Measurements from ENCODE around the gene CADPS. TPM values are rescaled to one million over a fixed set of nuclear protein-coding genes. Genes with fewer than 3 reads are reported as not detected.
A peak's percentile ranks its signal among the peaks of the same experiment; 100 is the strongest.

Gene CADPS
- total RNA-seq, 2 donors from 2014 or later, result 11.7 to 20.8 TPM

DNA sequence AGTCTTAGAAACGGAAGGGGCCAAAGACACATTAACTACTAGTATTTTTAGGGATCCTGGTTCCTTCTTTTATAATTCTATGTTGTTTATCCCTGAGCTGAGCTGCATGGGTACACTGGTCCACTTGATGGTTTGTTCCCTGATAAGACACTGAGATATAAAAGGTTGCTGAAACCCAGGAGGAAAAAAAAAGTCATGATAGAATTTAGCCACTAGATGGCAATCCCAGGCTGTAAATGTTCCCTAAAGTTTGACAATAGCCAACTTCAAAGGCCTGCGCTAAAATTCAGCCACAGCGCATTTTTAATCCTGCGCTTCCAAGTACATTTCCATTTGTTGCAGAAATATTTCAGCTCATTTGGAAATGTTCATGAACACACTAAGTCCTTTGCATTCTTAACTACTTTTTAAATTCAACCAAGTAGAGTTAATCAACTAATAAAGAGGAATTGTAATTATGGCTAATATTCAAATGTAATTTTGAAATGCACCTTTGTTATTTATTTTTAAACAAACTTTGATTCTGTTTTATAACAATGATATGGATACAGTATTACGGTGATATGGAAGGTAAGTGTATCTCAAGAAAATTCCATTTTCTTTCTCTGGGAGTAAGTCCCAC, 252.6 kb downstream of the CADPS start:
- TF ChIP-seq, protein P1, sequence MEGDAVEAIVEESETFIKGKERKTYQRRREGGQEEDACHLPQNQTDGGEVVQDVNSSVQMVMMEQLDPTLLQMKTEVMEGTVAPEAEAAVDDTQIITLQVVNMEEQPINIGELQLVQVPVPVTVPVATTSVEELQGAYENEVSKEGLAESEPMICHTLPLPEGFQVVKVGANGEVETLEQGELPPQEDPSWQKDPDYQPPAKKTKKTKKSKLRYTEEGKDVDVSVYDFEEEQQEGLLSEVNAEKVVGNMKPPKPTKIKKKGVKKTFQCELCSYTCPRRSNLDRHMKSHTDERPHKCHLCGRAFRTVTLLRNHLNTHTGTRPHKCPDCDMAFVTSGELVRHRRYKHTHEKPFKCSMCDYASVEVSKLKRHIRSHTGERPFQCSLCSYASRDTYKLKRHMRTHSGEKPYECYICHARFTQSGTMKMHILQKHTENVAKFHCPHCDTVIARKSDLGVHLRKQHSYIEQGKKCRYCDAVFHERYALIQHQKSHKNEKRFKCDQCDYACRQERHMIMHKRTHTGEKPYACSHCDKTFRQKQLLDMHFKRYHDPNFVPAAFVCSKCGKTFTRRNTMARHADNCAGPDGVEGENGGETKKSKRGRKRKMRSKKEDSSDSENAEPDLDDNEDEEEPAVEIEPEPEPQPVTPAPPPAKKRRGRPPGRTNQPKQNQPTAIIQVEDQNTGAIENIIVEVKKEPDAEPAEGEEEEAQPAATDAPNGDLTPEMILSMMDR (conservative IDR thresholded peaks at IDR 0.05), result peak; percentile 84
- H3K27me3 Mint-ChIP-seq (ENCODE audit: insufficient read depth), result no peaks in the 10 kb centered on the region
- WGBS, 2 experiments (ENCODE audit: insufficient coverage in 1 of 2, insufficient read length in 1 of 2), result 54 to 60% methylated on average over 3 to 5 of the region's 5 CpGs
- H3K36me3 ChIP-seq (ENCODE audit: control insufficient read depth, insufficient read depth, low read length), result no peaks in the 10 kb centered on the region
- H3K4me3 Mint-ChIP-seq, result no peak overlapping the region
- H3K4me3 ChIP-seq (ENCODE audit: low read length), result no peak overlapping the region
- H3K36me3 Mint-ChIP-seq (ENCODE audit: low read depth), result no peaks in the 10 kb centered on the region
- no peak overlapping the region for H3K9ac ChIP-seq (ENCODE audit: extremely low read depth, low read length, poor library complexity, severe bottlenecking)
- H3K4me1 Mint-ChIP-seq, result peaks cover 16% of the 10 kb centered on the region
- H3K27ac ChIP-seq (ENCODE audit: low read depth, low read length), result no peak overlapping the region
- H3K27ac Mint-ChIP-seq, result no peak overlapping the region
- no peaks in the 10 kb centered on the region for H3K9me3 ChIP-seq (ENCODE audit: control insufficient read depth, low read length)
- H3K4me1 ChIP-seq (ENCODE audit: control insufficient read depth, insufficient read depth, low read length), result no peaks in the 10 kb centered on the region
- H3K9me3 Mint-ChIP-seq, result no peaks in the 10 kb centered on the region
- no peaks in the 10 kb centered on the region for H3K27me3 ChIP-seq (ENCODE audit: control insufficient read depth, insufficient read depth, low read length, poor library complexity, severe bottlenecking)
- DNase-seq, result peak; percentile 55

- WGBS, 2 experiments (ENCODE audit: insufficient coverage in 1 of 2, insufficient read length in 1 of 2), result 79 to 87% methylated on average over 4 to 6 of the region's 6 CpGs
- Histone ChIP-seq H3K27me3 (ENCODE audit: control insufficient read depth, insufficient read depth, low read length, poor library complexity, severe bottlenecking) (no peaks in the 10 kb centered on the region), H3K9ac (ENCODE audit: extremely low read depth, low read length, poor library complexity, severe bottlenecking) (no peak overlapping the region), H3K27ac (ENCODE audit: low read depth, low read length) (no peak overlapping the region), H3K36me3 (ENCODE audit: control insufficient read depth, insufficient read depth, low read length) (no peaks in the 10 kb centered on the region), H3K9me3 (ENCODE audit: control insufficient read depth, low read length) (no peaks in the 10 kb centered on the region), H3K4me3 (ENCODE audit: low read length) (no peak overlapping the region), H3K4me1 (ENCODE audit: control insufficient read depth, insufficient read depth, low read length) (no peaks in the 10 kb centered on the region)
- no peak overlapping the region for H3K27ac Mint-ChIP-seq
- no peaks in the 10 kb centered on the region for H3K9me3 Mint-ChIP-seq
- TF ChIP-seq, protein P1 (conservative IDR thresholded peaks at IDR 0.05), result no peak
- peaks cover 1% of the 10 kb centered on the region for H3K27me3 Mint-ChIP-seq (ENCODE audit: insufficient read depth)
- H3K36me3 Mint-ChIP-seq (ENCODE audit: low read depth), result no peaks in the 10 kb centered on the region
- DNase-seq, result no peak
- no peak overlapping the region for H3K4me3 Mint-ChIP-seq
- H3K4me1 Mint-ChIP-seq, result peaks cover 16% of the 10 kb centered on the region
Observed at GRCh38 chr3:62621925-62622324, 253.3 kb downstream of the CADPS start.

DNA sequence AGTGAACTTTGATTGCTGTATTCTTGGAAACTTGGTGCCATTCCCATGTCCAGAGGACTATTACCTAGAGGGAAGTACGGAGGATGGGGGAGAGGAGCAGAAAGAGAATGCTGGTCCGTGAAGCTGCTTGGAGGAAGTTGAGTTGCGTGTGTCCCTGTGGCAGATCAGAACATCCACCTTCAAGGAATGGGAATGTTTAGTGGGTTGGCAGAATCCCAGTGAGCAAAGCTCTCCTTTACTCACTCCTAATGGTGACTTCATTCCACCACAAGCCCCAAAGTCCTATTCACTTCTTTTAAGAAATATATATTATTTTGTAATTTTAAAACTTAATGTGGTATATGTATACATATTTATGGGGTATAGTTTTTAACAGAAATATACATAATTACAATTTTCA, 254.0 kb downstream of the CADPS start:
- Histone ChIP-seq H3K4me3 (ENCODE audit: low read length) (no peak overlapping the region), H3K9ac (ENCODE audit: extremely low read depth, low read length, poor library complexity, severe bottlenecking) (no peak overlapping the region), H3K27ac (ENCODE audit: low read depth, low read length) (no peak overlapping the region), H3K4me1 (ENCODE audit: control insufficient read depth, insufficient read depth, low read length) (no peaks in the 10 kb centered on the region), H3K27me3 (ENCODE audit: control insufficient read depth, insufficient read depth, low read length, poor library complexity, severe bottlenecking) (no peaks in the 10 kb centered on the region), H3K36me3 (ENCODE audit: control insufficient read depth, insufficient read depth, low read length) (no peaks in the 10 kb centered on the region), H3K9me3 (ENCODE audit: control insufficient read depth, low read length) (no peaks in the 10 kb centered on the region)
- TF ChIP-seq, protein P1 (conservative IDR thresholded peaks at IDR 0.05), result no peak
- peaks cover 1% of the 10 kb centered on the region for H3K27me3 Mint-ChIP-seq (ENCODE audit: insufficient read depth)
- no peak overlapping the region for H3K4me3 Mint-ChIP-seq
- DNase-seq, result no peak
- H3K4me1 Mint-ChIP-seq, result peaks cover 16% of the 10 kb centered on the region
- no peaks in the 10 kb centered on the region for H3K9me3 Mint-ChIP-seq
- H3K36me3 Mint-ChIP-seq (ENCODE audit: low read depth), result no peaks in the 10 kb centered on the region
- H3K27ac Mint-ChIP-seq, result no peak overlapping the region
- WGBS, 2 experiments (ENCODE audit: insufficient coverage in 1 of 2, insufficient read length in 1 of 2), result 89% methylated on average over 3 of the region's 3 CpGs; no CpG with 5 or more reads in 1 of the 2 experiments

All from endodermal cell (in vitro differentiated cells).